Body of pancreas (tissue), 4 donors: ENCODE data around the gene CROCC.
"Not testable (repeated sequence)": the region's sequence is repeated elsewhere in the genome, so short reads cannot be mapped to it uniquely, and the experiment has no call there.

Source experiments
- CTCF ChIP-seq, 7 experiments: fragments of 450-650 bp in 4 of 7; fragments of 200-600 bp in 3 of 7; sonication (generic) in 3 of 7; IDR thresholded peaks; one replicate each; pipeline ENCODE4 v1.5.1; 2016 to 2019; ENCODE audit warnings: antibody characterized with exemption in 7 of 7
- POLR2A ChIP-seq, 3 donors: fragments of 450-650 bp; IDR thresholded peaks; one replicate each; pipeline ENCODE4 v1.6.1; 2016; ENCODE audit warnings: antibody characterized with exemption in 3 of 3, mild to moderate bottlenecking in 2 of 3

- not testable (repeated sequence) for TF ChIP-seq CTCF, POLR2A (IDR thresholded peaks at IDR 0.05)
Measured at GRCh38 chr1:16890539-16891021, 31.2 kb upstream of the CROCC start.
